ENCODE measurements around the gene A4GALT.
"Not testable (repeated sequence)": the region's sequence is repeated elsewhere in the genome, so short reads cannot be mapped to it uniquely, and the experiment has no call there.

The A4GALT gene

GRCh38 chr22:42682113-42682851 is 38.4 kb downstream of the A4GALT start:
- no peak for DNase-seq (ENCODE audit: low spot score)

GRCh38 chr22:42680648-42681047 is 40.0 kb downstream of the A4GALT start:
- no peak for DNase-seq (ENCODE audit: low spot score)

GRCh38 chr22:42679691-42680090 is 41.0 kb downstream of the A4GALT start:
- no peak for DNase-seq (ENCODE audit: low spot score)

GRCh38 chr22:42678894-42679293 is 41.8 kb downstream of the A4GALT start:
- DNase-seq (ENCODE audit: low spot score), result no peak

- DNase-seq (ENCODE audit: low spot score), result not testable (repeated sequence)
Measured at GRCh38 chr22:42677936-42678335, 42.7 kb downstream of the A4GALT start.

- no peak for DNase-seq (ENCODE audit: low spot score)
Measured at GRCh38 chr22:42676059-42676607, 44.5 kb downstream of the A4GALT start.

GRCh38 chr22:42673898-42674401 is 46.7 kb downstream of the A4GALT start:
- DNase-seq (ENCODE audit: low spot score), result no peak

GRCh38 chr22:42673071-42673470 is 47.6 kb downstream of the A4GALT start:
- not testable (repeated sequence) for DNase-seq (ENCODE audit: low spot score)

GRCh38 chr22:42670921-42671709 is 49.6 kb downstream of the A4GALT start:
- DNase-seq (ENCODE audit: low spot score), result no peak

- no peak for DNase-seq (ENCODE audit: low spot score)
Measured at GRCh38 chr22:42670046-42670445, 50.6 kb downstream of the A4GALT start.

- DNase-seq (ENCODE audit: low spot score), result not testable (repeated sequence)
Measured at GRCh38 chr22:42666393-42666792, 54.3 kb downstream of the A4GALT start.

GRCh38 chr22:42664976-42665831 is 55.5 kb downstream of the A4GALT start:
- no peak for DNase-seq (ENCODE audit: low spot score)

- peak; percentile 80 for DNase-seq (ENCODE audit: low spot score)
Measured at GRCh38 chr22:42661985-42662831, 58.5 kb downstream of the A4GALT start.

GRCh38 chr22:42656578-42656977 is 64.1 kb downstream of the A4GALT start:
- no peak for DNase-seq (ENCODE audit: low spot score)

- DNase-seq (ENCODE audit: low spot score), result no peak
Measured at GRCh38 chr22:42655693-42656092, 65.0 kb downstream of the A4GALT start.

- DNase-seq (ENCODE audit: low spot score), result no peak
Measured at GRCh38 chr22:42654436-42655073, 66.1 kb downstream of the A4GALT start.

- no peak for DNase-seq (ENCODE audit: low spot score)
Measured at GRCh38 chr22:42653999-42654398, 66.7 kb downstream of the A4GALT start.

GRCh38 chr22:42651134-42651533 is 69.5 kb downstream of the A4GALT start:
- DNase-seq (ENCODE audit: low spot score), result no peak

GRCh38 chr22:42649246-42650099 is 71.2 kb downstream of the A4GALT start, which contains the start of gene CYB5R3:
Gene CYB5R3 (minus strand): TSS chr22:42649392. CDS start chr22:42649315, 77 bp downstream.
- DNase-seq (ENCODE audit: low spot score), result peak; percentile 68
